ENCODE measurements around the gene PTPA.

PTPA gene

DNA sequence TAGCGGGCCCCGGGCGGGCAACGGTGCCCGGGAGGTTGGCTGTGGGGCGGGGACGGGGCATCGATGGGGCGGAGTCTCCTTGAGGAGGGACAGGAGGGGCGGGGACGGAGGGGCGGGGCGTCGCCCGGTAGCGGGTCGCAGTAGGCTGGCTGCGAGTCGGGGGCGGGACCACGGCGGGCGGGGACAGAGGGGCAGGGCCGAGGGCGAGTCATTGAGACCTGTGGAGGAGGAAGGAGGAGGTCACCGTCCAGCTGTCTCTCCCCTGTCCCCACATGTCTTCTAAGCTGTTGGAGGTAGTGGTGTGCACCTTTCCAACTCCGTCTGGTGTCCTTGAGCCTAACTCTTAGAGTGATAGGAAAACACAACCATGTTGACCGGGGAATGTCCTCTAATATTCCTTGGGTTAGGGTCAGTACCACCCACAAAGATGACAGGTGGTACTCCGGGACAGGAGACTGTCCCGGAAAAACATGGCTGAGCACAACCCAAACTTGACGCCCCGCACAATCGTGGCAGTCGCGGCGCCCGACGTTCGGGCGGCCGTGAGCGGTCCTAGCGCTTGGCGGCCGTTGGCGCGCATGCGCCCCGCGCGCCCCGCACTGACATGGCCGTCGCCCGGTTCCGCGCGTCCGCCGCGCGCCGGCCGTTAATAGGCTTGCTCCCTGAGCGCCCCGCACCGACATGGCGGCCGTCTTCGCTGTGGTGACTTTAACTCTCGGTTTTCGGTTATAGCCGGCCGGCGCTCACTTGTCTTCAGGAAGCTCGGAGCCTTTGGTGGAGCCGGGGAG, at the start of gene PTPA, which contains the start of gene CRAT:
Gene PTPA (plus strand): TSS at position 676 of the 788 bp plus-strand sequence. CDS start 186 bp downstream, outside the sequence.
Gene CRAT (minus strand): TSS at position 54 of the 788 bp plus-strand sequence. CDS start 284 bp downstream, outside the sequence.
- in situ Hi-C loops (cut with MboI; ENCODE audit: low sequenced_read_pairs) = no loop called here

GRCh38 chr9:129063061-129063460, 48.2 kb upstream of the PTPA start:
- in situ Hi-C loops (cut with MboI; ENCODE audit: low sequenced_read_pairs) = no loop called here

DNA sequence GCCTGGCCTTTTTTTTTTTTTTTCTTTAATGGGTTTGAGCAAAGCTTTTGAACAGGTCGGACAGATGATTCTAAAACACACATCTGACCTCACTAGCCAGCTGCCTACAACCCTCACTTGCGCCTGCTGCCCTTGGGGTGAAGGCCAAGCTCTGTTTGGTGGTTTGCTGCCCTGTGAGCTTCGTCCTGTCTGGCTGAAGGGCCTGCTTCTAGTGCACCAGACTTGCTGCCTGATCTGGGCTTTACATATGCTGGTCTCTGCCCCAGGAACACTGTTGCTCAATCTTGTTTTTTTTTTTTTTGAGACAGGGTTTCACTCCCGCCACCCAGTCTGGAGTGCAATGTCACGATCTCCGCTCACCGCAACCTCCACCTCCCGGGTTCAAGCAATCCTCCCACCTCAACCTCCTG, 46.7 kb upstream of the PTPA start:
- in situ Hi-C loops (cut with MboI; ENCODE audit: low sequenced_read_pairs) = no loop called here

- in situ Hi-C loops (cut with MboI; ENCODE audit: low sequenced_read_pairs) = no loop called here
These were observed 43.1 kb upstream of the PTPA start for GRCh38 chr9:129068110-129068509.

DNA sequence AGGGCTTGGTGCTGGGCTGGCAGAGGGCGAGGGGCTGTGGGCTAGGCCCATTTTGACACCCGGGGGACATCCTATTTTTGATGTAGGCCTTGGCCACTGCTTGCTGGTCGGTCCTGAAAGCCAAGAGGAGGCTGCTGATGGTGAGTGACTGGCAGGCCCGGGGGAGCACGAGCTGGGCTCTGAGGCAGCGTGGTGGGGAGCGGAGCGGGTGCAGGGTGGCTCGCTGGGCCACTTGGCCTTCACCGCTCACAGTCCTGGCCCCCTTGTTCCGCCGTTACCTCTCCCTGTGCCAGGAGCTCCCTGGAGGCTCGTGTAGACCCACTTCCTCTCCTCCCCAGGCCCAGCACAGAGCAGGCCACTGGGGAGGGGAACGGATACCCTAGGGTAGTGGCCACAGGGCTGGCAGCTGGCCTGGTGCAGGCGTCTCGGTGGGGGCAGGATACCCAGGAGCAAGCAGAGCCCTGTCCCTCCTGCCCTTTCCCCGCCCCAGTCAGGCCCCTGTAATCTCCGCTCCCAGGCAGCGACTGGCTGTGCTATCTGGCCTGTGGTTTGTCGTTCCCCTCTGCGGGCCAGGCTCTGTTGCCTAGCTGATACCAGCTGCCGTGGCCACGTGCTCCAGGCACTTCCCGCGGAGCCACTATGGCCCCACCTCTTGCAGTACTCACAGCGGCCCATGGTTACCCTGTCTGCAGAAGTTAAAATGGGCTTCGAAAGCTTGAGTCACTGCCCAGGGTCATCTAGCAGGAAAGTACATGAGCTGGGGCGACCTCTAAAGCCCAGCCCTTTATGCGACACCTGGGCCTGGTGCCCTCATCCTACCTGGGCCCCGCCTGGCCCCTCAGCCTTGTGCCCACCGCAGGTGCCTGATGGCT, 42.0 kb upstream of the PTPA start:
- in situ Hi-C loops (cut with MboI; ENCODE audit: low sequenced_read_pairs) = no loop called here

DNA sequence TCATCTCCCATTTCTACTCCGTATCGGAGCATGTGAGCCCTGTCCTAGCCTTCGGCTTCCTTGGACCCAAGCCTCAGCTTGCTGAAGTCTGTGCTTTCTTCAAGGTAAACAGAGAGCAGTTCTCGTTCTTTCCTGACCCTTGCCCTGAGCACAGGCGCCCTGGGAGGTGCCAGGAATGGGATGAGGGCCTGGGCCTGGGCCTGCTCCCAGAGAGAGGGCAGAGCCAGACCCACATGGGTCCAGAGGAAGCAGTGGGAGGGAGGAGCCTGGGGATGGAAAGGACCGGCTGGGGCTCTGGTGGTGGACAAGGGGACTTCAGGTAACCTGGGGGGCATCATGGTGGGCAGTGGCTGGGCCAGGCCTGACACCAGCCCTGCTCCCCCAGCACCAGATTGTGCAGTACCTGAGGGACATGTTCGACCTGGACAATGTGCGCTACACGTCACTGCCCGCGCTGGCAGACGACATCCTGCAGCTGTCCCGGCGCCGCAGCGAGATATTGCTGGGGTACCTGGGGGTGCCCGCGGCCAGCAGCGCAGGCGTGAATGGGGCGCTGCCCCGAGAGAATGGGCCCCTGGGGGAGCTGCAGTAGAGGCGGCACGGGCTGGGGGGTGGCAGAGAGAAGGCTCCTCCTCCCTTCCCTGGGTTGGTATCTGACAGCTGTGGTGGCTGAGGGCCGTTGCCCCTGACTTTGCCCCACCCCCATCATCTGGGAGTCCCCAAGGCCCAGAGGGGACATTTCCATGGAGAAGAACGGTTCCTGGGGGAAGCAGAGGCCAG, 41.2 kb upstream of the PTPA start:
- in situ Hi-C loops (cut with MboI; ENCODE audit: low sequenced_read_pairs) = no loop called here

- in situ Hi-C loops (cut with MboI; ENCODE audit: low sequenced_read_pairs) = no loop called here
These were observed 40.3 kb upstream of the PTPA start for GRCh38 chr9:129070696-129071525.

DNA sequence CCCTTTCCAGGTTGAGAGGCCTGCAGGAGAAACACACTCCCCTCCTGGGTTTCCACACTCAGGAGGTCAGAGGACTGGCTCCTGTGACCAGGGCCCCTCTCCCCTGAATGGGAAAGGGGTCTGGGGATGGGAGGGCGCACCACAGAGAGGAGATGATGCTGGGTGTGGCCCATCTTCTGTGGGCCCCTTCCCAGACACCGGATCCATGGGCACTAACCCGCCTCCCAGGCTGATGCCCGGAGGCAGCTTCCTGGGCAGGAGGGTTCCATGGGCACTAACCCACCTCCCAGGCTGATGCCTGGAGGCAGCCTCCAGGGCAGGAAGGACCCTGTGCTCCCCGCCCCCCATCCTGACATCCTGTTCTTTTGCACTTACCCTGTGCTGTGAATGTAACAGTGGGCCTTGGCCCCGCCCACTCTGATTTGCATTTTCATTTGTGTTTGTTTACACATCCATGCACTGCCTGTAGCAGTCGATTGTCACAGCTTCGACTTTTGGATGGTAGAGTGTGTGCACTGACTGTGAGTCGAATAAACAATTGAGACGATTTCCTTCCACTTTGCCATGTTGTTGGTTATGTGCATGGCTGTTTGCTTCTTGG, 39.6 kb upstream of the PTPA start:
- in situ Hi-C loops (cut with MboI; ENCODE audit: low sequenced_read_pairs) = no loop called here

GRCh38 chr9:129072171-129072570, 39.0 kb upstream of the PTPA start:
- in situ Hi-C loops (cut with MboI; ENCODE audit: low sequenced_read_pairs) = no loop called here

- in situ Hi-C loops (cut with MboI; ENCODE audit: low sequenced_read_pairs) = no loop called here
These were observed 37.8 kb upstream of the PTPA start for GRCh38 chr9:129073404-129073803.

GRCh38 chr9:129074106-129074505, 37.1 kb upstream of the PTPA start:
- in situ Hi-C loops (cut with MboI; ENCODE audit: low sequenced_read_pairs) = no loop called here

DNA sequence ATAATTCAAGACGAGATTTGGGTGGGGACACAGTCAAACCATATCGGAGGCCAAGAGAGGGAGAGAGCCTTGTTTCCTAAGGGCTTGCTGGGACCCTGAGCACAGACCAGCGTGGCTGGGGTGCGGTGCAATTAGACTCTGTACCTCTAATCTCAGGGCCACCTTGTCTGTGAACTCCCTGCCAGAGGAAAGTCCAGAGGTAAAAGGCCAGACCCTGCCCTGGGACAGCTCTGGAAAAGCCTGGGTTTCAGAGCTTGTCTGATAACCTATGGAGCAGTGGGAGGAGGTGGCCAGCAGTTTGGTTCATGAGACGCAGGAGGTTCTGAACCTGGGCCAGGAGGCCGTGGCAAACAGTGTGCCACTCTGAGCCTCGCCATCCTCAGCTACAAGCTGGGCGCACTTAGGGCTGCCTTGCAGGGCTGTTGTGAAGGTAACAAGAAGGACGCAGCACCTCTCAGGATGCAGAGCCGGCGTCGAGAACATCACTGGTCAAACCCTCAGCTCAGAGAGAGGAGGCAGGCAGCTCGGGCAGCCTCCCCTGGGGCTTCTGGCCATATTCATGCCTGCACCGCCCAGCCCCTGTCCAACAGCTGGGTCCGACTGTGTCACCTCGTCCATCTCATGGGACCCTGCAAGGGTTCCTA, 35.1 kb upstream of the PTPA start:
- in situ Hi-C loops (cut with MboI; ENCODE audit: low sequenced_read_pairs) = no loop called here

DNA sequence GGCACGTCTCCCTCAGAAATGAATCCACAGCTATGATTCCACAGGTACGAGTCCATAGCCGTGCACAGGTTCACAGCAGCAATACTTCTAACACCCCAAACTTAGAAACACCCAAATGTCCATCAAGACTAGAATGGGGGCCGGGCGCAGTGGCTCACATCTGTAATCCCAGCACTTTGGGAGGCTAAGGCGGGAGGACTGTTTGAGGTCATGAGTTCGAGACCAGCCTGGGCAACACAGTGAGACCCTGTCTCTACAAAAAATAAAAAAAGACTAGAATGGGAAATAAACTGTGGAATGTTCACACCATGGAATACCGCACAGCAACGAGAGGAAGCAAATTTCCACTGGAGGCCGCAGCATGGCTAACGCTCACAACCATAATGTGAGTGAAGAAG, 34.6 kb upstream of the PTPA start:
- in situ Hi-C loops (cut with MboI; ENCODE audit: low sequenced_read_pairs) = no loop called here

DNA sequence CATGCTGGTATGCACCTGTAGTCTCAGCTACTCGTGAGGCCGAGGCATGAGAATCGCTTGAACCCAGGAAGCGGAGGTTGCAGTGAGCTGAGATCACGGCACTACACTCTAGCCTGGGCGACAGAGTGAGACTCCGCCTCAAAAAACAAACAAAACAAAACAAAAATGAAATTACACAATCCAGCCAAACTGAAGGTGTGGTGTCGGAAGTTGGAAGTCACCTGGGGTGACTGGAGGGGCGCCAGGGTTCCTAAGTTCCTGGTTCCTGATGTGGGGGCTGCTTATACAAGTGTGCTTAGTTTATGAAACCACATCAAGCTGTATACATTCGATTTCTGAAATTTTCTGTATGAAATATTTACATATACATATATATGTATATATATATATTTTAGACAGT, 34.0 kb upstream of the PTPA start:
- in situ Hi-C loops (cut with MboI; ENCODE audit: low sequenced_read_pairs) = no loop called here

GRCh38 chr9:129078691-129079503, 32.3 kb upstream of the PTPA start:
- in situ Hi-C loops (cut with MboI; ENCODE audit: low sequenced_read_pairs) = no loop called here

DNA sequence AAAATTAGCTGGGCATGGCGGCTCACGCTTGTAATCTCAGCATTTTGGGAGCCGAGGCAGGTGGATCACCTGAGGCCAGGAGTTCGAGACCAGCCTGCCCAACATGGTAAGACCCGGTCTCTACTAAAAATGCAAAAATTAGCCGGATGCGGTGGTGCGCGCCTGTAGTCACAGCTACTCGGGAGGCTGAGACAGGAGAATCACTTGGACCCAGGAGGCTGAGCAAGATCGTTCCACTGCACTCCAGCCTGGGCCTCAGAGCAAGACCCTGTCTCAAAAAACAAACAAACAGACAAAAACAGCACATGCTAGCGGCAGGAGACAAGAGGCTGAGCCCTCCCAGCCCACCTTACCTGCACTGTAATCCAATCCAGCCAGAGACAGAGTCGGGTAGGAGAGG, 31.4 kb upstream of the PTPA start:
- in situ Hi-C loops (cut with MboI; ENCODE audit: low sequenced_read_pairs) = no loop called here

DNA sequence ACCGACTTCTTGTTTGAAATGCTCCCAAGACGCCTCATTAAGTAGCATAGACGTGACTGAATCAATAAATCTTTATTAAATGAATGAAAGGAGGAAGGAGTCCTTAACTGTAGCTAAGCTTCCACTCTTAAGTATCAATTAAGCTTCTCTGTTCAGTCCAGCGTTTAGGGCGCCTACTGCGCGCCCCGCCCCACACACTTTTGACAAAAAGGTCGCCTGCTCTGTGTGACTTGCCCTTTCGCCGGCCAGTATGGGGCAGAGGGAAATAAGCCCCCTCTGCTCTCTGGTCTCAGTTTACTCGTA, 31.0 kb upstream of the PTPA start:
- in situ Hi-C loops (cut with MboI; ENCODE audit: low sequenced_read_pairs) = no loop called here

- in situ Hi-C loops (cut with MboI; ENCODE audit: low sequenced_read_pairs) = no loop called here
These were observed 30.4 kb upstream of the PTPA start, which contains the start of gene DOLPP1 for GRCh38 chr9:129080601-129081387. TSS of gene DOLPP1 (plus strand) at chr9:129081111. CDS start at chr9:129081132, 21 bp downstream.
